HG03354 (cell line): ENCODE results near the gene SLC9A8.
"Not testable (repeated sequence)": the region's sequence is repeated elsewhere in the genome, so short reads cannot be mapped to it uniquely, and the experiment has no call there.

Experiments used
- ATAC-seq: cut with Tn5 transposase; IDR thresholded peaks from one replicate; pipeline ENCODE4 v1.9.1; 2021; ENCODE audit warnings: mild to moderate bottlenecking; ENCODE audit not compliant: unreplicated experiment, poor library complexity, severe bottlenecking

SLC9A8 gene

GRCh38 chr20:49843139-49843538 lies 30.5 kb downstream of the SLC9A8 start:
- ATAC-seq, result no peak

GRCh38 chr20:49843770-49844380 lies 31.2 kb downstream of the SLC9A8 start:
- no peak for ATAC-seq

DNA sequence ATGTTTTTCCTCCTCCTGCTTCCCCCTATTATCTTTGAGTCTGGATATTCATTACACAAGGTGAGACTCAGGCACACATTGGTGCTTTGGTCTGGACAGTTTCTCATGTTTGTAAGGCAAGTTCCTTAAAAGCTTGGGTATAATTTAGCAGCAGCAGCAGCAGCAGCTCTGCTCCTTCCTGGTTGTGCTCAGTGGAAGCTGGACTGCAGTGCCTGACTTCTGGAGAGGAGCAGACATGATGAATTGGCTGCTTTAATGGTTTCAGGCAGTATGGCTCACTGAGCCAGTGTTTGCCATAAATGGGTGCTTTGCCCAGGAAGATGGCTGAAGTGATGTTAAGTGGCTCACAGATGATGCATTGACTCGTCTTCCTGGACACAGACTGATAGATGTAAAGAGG lies 32.4 kb downstream of the SLC9A8 start:
- no peak for ATAC-seq

- ATAC-seq, result no peak
Observed at GRCh38 chr20:49846206-49846807, 33.7 kb downstream of the SLC9A8 start.

GRCh38 chr20:49850463-49851230 lies 38.0 kb downstream of the SLC9A8 start:
- ATAC-seq, result no peak

DNA sequence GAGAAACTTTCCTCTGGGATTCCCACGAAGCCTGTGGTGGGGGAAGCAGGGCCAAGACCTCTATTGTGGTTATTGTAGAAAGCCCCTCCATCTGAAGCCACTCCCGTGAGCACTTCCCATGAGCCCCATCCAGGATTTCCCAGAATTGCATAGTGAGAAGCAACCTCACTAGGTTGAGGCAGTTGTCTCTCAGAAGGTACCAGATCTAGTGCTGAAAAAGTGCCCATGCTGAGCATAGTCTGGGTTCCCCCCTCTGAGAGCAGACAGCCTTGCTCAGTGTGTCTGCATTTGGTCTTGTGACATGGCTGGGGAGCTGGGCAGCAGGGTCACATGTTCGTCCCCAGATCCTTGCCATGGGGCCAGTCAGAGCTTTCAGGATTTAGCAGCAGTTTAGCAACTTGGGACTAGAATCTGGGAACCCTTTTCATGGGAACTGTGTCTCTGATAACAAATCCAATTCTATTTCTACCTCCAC lies 38.6 kb downstream of the SLC9A8 start:
- no peak for ATAC-seq

DNA sequence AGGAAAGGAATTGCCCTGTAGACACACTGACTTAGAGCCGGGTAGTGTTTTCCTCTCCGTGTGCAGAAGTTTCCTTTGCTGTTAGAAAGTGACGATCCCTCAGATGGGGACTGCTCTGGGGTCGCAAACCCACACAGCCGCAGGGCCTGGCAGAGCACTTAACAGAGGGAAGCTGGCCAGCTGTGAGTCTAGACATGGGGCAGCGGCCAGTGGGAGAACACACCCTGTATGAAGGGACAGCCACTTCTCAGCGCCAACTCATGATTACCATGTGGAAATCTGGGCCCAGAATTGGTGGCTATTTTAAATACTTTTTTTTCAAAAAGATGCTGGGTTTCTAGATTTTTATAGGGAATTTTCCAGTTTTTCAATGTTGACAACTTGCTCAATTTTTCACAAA lies 39.4 kb downstream of the SLC9A8 start:
- ATAC-seq, result no peak

DNA sequence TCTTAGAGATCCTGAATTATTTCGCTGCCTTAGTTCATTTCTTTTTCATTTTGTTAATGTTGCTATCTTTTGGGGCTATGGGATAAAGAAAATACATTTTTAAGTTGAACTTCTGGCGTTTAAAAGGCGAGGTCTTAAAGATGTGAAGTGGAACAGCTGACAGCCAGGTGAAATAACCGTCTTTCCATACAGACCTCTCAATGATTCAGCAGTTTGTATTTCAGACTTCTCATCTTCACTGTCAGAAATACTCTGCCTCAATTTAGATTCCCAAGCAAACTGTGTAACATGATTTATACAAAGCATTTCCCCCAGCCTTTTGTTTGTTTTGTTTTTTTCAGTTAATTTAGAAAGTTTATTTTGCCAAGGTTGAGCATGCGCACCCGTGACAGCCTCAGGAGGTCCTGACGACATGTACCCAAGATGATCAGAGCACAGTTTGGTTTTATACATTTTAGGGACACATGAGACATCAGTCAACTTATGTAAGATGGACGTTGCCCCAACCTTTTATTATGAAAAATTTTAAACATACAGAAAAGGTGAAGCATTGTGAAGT lies 40.0 kb downstream of the SLC9A8 start:
- no peak for ATAC-seq

- ATAC-seq, result no peak
Observed at GRCh38 chr20:49853640-49854039, 41.0 kb downstream of the SLC9A8 start.

DNA sequence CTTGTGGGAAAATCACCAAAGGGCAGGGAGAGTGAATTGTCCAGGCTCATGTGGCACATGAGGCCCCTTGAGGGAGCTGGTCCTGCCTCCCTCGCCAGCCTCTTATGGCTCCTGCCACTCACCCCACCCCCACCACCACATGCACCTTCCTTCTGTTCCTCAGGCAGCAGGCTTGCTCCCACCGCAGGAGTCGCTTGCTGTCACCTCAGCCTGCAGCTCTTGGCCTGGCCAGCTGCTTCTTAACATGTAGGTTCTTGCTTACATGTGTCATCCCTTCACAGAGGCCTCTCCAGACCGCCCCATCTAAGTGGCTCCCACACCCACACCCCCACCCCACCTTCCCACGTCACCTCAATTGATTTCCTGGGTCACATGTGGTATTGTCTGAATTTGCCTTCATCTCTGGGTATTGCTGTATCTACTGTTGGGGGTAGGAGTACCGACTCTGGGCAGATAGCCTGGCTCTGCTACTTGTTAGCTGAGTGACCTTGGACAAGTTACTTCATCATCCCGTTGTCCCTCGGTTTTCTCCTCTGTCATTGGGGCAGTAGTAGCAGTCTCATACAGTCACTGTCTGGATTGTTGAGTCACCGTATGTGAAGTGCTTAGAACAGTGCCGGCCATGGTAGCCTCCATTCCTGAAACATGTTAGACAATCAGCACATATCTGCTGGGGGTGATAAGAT lies 41.7 kb downstream of the SLC9A8 start:
- ATAC-seq, result no peak

- ATAC-seq, result no peak
Observed at GRCh38 chr20:49856904-49857303, 44.3 kb downstream of the SLC9A8 start.

- no peak for ATAC-seq
Observed at GRCh38 chr20:49858076-49858585, 45.5 kb downstream of the SLC9A8 start.

GRCh38 chr20:49859011-49859410 lies 46.4 kb downstream of the SLC9A8 start:
- no peak for ATAC-seq

DNA sequence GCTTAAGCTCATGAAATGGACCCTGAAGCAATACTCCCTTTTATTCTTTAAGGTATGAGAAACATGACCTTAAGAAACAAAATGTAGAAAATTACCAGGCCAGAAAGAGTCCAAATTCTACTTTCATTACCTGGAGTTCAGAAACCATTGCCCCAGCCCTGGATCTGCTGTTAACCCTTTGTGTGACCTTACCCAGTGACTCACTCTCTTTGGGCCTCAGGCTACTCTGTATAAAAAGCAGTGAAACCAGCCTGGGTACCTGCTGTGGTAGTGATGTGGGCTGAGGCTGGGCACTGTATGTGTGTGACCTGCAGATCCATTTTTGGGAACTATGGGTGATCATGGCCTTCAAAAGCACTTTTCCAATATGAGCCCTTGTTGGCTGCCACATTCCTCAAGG lies 47.2 kb downstream of the SLC9A8 start:
- no peak for ATAC-seq

- ATAC-seq, result not testable (repeated sequence)
Observed at GRCh38 chr20:49861232-49861631, 48.6 kb downstream of the SLC9A8 start.

DNA sequence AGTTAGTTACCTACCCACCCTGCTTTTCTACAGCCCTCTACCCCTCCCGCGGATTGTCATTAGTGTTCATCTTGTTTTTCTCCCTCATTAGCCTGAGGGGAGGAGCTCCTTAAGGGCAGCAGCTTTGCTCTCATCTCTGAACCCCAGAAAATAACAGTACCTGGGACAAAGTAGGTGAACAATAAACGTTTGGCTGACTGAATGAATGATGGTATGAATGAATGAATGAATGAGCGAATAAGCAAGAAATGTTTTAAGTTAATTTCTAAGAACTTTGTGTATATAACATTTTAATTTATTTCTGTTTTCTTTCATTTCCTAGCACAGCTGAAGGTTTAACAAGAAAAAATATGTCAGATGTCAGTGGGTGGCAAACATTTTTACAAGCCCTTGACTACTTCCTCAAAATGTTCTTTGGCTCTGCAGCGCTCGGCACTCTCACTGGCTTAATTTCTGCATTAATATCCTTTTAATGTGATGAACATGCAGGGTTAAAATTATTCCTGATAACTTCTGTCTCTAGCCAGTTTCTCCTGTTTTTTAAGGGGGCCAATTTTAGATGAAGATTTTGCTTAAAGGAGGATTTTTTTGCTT lies 50.1 kb downstream of the SLC9A8 start:
- no peak for ATAC-seq

DNA sequence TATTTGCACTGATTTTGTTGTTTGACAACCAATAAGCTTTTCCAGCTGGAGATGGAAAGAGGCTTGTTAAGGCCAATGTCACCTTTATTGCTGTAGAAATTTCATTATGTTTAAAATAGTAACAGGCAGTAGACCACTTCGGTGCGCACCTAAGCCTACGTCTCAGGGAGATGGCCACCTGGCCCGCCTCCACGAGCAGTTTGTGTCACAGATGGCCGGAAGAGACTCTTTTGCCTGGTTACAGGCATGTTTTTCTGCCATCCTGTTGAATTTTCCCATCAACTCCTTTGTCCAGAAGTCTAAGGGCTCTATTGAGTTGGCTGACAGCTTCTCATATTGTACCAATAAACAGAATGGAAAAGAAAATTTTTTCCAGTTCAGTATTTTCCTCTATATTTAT lies 51.0 kb downstream of the SLC9A8 start:
- no peak for ATAC-seq

GRCh38 chr20:49865559-49865958 lies 52.9 kb downstream of the SLC9A8 start:
- ATAC-seq, result no peak

DNA sequence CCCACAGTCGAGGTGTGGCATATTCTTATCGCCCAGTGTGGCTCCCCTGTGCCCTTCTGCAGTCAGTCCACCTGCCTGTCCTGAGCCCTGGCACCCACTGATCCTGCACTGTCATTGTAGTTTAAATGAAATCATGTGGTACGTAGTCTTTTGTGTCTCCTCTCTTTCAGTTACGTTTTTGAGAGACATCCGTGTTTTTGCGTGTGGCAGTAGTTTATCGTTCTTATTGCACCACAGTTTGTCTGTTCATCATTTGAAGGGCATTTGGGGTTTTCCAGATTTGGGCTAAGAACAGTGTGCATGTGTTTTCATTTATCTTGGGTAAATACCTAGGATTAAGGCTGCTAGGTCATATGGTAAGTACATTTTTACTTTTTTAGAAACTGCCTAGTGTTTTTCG lies 53.4 kb downstream of the SLC9A8 start:
- no peak for ATAC-seq
